GM12864 (cell line): ENCODE results near the gene ZMYND10.
A peak's percentile ranks its signal among the peaks of the same experiment; 100 is the strongest.

Experiments used
- DNase-seq: peaks from one replicate; pipeline ENCODE4 v3.0.0-alpha.2; 2011; ENCODE audit warnings: low read depth
- H3K4me3 ChIP-seq: 2 replicates; pipeline ENCODE4 v1.5.1; 2011; ENCODE audit warnings: mild to moderate bottlenecking, low read depth, low read length, control low read depth
- TF ChIP-seq, protein P1 (sequence below): IDR thresholded peaks from 2 replicates; pipeline ENCODE4 v1.5.1; 2011; ENCODE audit warnings: low read depth, mild to moderate bottlenecking, moderate library complexity, low read length, control low read depth, inconsistent platforms; ENCODE audit errors: missing control alignments

ZMYND10 gene

DNA sequence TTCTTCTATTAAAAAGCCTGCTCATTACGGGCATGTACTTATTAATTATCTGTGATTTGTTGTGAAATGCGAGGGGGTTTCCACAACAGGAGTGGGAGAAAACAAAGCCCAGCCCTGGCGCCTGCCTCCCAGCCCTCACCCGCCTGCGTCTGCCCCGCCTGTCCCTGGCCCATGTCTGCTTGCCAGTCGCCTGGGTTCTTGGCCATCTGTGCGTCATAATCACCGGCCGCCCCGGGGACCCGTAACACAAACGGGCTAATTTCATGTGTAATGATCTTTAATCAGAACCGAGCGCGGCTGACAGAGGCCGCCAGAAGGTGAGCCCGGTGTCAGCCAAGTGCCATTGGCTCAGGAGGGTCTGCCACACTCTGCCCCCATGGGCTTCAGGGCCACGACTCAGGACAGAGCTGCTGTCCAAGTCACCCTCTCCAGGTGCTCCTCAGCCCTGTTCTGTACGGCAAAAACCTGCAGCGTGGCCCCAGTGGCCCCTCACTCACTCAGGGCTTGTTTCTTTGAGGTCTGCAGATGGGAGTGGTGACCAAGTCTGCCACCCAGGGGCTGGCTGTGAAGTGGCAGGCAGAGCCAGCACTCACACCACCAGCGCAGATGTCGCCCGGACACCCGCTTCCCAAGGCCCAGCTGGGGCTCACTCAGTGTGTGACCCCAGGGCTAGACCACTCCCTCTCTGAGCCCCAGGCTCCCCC, 42.6 kb upstream of the ZMYND10 start:
- TF ChIP-seq, protein P1, sequence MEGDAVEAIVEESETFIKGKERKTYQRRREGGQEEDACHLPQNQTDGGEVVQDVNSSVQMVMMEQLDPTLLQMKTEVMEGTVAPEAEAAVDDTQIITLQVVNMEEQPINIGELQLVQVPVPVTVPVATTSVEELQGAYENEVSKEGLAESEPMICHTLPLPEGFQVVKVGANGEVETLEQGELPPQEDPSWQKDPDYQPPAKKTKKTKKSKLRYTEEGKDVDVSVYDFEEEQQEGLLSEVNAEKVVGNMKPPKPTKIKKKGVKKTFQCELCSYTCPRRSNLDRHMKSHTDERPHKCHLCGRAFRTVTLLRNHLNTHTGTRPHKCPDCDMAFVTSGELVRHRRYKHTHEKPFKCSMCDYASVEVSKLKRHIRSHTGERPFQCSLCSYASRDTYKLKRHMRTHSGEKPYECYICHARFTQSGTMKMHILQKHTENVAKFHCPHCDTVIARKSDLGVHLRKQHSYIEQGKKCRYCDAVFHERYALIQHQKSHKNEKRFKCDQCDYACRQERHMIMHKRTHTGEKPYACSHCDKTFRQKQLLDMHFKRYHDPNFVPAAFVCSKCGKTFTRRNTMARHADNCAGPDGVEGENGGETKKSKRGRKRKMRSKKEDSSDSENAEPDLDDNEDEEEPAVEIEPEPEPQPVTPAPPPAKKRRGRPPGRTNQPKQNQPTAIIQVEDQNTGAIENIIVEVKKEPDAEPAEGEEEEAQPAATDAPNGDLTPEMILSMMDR: peak; percentile 36
- DNase-seq: no peak
- no peak overlapping the region for H3K4me3 ChIP-seq

DNA sequence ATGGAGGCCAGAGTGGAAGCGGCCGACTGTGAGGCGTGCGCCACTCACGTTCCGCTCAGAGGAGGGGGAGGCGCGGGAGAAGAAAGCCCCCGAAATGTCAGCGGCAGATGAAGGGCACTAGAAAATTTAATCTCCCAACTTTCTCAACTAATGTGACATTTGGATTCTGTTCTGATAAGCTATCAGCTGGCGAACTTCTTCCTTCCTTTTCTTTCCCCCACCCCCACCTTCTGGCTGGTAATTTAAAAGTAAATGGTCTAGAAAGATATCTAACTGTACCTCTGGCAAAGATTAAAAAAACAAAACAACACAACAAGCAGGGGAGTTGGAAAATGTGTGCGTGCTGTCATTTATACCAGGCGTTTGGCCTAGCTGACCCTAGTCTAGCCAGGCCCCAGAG, 40.2 kb upstream of the ZMYND10 start:
- no peak for DNase-seq
- H3K4me3 ChIP-seq: no peak overlapping the region
- TF ChIP-seq, protein P1: no peak

DNA sequence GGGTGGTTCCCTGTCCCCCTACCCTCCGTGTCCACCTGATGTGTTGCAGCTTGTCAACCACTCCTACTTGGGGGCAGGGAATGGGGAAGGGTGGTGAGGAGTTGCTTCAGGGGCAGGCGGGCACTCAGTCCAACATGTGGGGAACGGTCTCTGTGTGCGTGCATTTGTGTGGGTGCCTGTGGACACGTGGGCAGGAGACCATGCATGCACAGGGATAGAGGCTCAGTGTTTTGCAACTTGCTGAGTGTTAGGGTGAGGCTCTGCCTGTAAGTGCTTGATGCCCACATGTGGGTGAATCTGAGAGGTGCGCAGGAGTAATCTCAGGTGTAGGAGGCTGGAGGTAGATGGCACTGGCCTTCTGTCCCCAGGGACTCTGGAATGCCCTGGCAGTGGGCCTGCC, 38.2 kb upstream of the ZMYND10 start:
- DNase-seq: no peak
- no peak overlapping the region for H3K4me3 ChIP-seq
- TF ChIP-seq, protein P1: no peak

DNA sequence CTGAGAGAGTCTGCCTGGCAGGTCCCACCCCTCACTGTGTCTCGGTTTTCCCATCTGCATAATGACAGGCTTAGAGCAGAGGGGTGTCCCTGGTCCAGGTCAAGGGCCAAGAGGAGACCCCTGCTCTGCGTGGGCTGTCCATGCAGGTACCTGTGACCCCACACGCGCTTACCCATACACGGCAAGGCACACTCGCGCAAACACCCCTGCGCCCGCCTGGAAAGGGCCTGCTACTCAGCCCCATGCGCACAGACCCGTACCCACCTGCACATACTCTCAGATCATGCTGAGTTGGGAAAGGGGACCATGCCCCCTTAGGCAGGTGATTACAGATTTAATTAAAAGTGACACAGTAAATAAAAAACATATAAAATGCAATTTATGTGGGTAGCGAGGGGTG, 37.2 kb upstream of the ZMYND10 start:
- TF ChIP-seq, protein P1: no peak
- no peak for DNase-seq
- no peak overlapping the region for H3K4me3 ChIP-seq

DNA sequence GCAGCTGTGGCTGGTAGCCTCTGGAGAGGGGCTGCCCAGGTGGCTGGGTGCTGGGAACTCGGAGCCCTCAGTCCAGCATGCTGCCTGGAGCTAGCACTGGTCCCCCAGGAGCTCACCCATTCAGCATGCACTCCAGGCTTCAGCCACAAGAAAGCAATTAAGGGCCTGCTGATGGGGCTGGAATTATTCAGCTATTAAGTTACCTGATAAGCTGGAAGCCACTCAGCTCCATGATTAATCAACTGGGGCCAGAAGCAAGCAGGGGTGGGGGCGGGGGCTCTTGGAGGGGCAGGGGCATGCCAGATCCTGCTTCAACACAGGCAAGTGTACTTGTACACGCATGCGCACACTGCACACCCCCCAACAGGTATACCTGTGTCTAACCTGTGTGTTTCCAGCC, 35.9 kb upstream of the ZMYND10 start:
- no peak for DNase-seq
- TF ChIP-seq, protein P1: no peak
- H3K4me3 ChIP-seq: no peak overlapping the region

DNA sequence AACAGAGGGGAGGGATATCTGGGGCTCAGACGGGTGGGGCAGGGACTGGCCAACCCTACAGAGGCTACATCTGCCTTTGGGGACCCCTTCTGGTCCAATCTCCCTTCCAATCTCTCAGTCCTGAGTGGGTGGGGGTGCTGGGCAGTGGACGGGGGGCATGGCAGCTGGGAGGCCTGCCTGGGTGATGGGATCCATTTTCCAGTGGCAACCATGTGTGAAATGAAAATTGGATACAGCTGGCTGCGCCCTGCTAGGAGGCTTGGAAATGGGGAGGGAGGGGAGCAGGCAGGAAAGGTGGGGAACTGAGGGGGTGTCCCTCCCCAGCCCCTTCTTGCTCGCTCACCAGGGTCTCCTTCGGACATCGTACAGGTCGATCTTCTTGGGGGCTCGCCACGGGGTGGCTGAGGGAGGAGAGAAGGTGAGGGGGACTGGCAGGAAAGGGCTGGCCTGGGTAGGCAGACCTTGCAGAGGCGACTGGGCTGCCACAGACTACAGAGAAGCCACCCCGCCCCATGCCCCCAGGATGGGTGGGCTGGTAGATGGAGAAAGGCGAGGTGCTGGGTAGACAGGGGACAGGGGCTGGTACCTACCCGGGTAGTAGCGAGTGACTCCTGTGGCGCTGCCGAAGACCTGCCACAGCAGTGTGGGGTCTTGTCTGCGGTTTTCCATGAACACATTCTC, 35.0 kb upstream of the ZMYND10 start:
- TF ChIP-seq, protein P1: no peak
- no peak overlapping the region for H3K4me3 ChIP-seq
- no peak for DNase-seq

DNA sequence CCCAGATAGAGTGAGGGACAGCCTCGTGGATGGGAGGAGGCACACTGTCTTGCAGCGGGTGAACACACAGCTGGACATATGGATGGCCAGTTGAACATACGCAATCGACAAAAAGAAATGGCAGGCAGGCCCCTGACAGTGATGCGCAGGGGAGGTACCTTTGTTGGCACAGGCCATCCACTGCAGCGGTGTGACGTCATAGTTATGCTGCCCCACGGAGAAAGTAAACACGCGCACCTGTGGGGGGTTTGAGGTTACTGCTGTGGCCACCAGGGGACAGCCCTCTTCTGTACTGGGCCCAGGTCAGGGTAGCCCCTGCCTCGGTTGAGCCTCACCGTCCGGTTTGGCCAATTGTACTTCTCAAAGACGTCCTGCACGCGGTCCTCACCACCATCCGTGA, 33.2 kb upstream of the ZMYND10 start:
- no peak for DNase-seq
- TF ChIP-seq, protein P1: no peak
- H3K4me3 ChIP-seq: no peak overlapping the region
